HCT116 (cell line): ENCODE results near the gene RTN4RL1. TPM values are rescaled to one million over a fixed set of nuclear protein-coding genes. Genes with fewer than 3 reads are reported as not detected.
A peak's percentile ranks its signal among the peaks of the same experiment; 100 is the strongest.

Experiments
- ATAC-seq: fragments of 200-7000 bp; cut with Tn5 transposase; 2 replicates; pipeline ENCODE4 v1.9.1; 2020; ENCODE audit warnings: mild to moderate bottlenecking, moderate library complexity
- BruUV-seq: library from RNA; stranded (reverse); fragments of 400-500 nt; replicated peaks from 2 replicates; lab custom pipeline; 2021; lab: Mats Ljungman, UMichigan
- CTCF ChIA-PET: fragments of 300-600 bp; sonication (Branson Sonifier 250); formaldehyde crosslinking; loops from one replicate; lab custom pipeline; 2021; ENCODE audit warnings: antibody characterized with exemption; lab: Charles Lee
- POLR2A ChIA-PET: fragments of 300-600, 350-600 bp; sonication (Branson Sonifier 250); formaldehyde crosslinking; loops from one replicate; lab custom pipeline; 2021; ENCODE audit warnings: antibody characterized with exemption; lab: Charles Lee
- RAD21 ChIA-PET, 2 experiments: fragments of 300-600 bp; sonication (Branson Sonifier 250); formaldehyde crosslinking; loops; one replicate each; lab custom pipeline; 2023; ENCODE audit warnings: low total read pairs in 2 of 2; ENCODE audit not compliant: uncharacterized antibody in 2 of 2, unreplicated experiment in 2 of 2, low non-redundant PET in 1 of 2; lab: Charles Lee
- DNase-seq: peaks from one replicate; pipeline ENCODE4 v3.0.0-alpha.2; 2010; ENCODE audit warnings: low read depth, low spot score
- H2AFZ ChIP-seq: fragments of 200-600 bp; shearing (Covaris generic), sonication (generic); 2 replicates; pipeline ENCODE4 v1.6.1; 2017; ENCODE audit warnings: low read depth, mixed run types, mixed read lengths, antibody characterized with exemption, low read length; ENCODE audit not compliant: poor library complexity, severe bottlenecking
- H3K27ac ChIP-seq: 2 replicates; pipeline ENCODE4 v1.5.1; 2012; ENCODE audit warnings: low read depth, low read length
- H3K27me3 ChIP-seq: fragments of 200-600 bp; sonication (generic); 2 replicates; pipeline ENCODE4 v1.6.1; 2016; ENCODE audit warnings: mixed run types, low read length, mixed read lengths; ENCODE audit not compliant: insufficient read depth
- H3K36me3 ChIP-seq, 2 experiments: fragments of 200-500 bp in 1 of 2; fragments of 200-600 bp in 1 of 2; sonication (Bioruptor generic) in 1 of 2; sonication (generic) in 1 of 2; 2 replicates each; pipeline versions ENCODE4 v1.5.1 to v1.6.1; 2014 to 2016; ENCODE audit warnings: low read length in 2 of 2, inconsistent platforms in 1 of 2, mixed read lengths in 1 of 2, mixed run types in 1 of 2; ENCODE audit not compliant: insufficient read depth in 2 of 2, control insufficient read depth in 1 of 2
- H3K4me1 ChIP-seq, 2 experiments: fragments of 200-600 bp in 1 of 2; sonication (generic) in 1 of 2; 2 replicates each; pipeline versions ENCODE4 v1.5.1 to v1.6.1; 2012 to 2017; ENCODE audit warnings: low read length in 2 of 2, inconsistent platforms in 1 of 2, mild to moderate bottlenecking in 1 of 2, mixed read lengths in 1 of 2, mixed run types in 1 of 2, moderate library complexity in 1 of 2; ENCODE audit not compliant: insufficient read depth in 2 of 2, control insufficient read depth in 1 of 2
- H3K4me2 ChIP-seq: fragments of 200-600 bp; sonication (generic); 2 replicates; pipeline ENCODE4 v1.6.1; 2017; ENCODE audit warnings: mixed run types, low read length, mixed read lengths
- H3K4me3 ChIP-seq, 2 experiments: fragments of 200-600 bp in 1 of 2; sonication (generic) in 1 of 2; replicated peaks in 1 of 2; 2 replicates each; pipeline ENCODE4 v1.5.1; 2011 to 2016; ENCODE audit warnings: low read length in 2 of 2, control low read depth in 1 of 2, low read depth in 1 of 2, mild to moderate bottlenecking in 1 of 2, mixed read lengths in 1 of 2, mixed run types in 1 of 2
- H3K79me2 ChIP-seq: fragments of 200-600 bp; sonication (generic); 2 replicates; pipeline ENCODE4 v1.6.1; 2017; ENCODE audit warnings: mild to moderate bottlenecking, mixed run types, low read length, moderate library complexity, mixed read lengths; ENCODE audit not compliant: insufficient read depth
- H3K9ac ChIP-seq: fragments of 200-600 bp; sonication (generic); 2 replicates; pipeline ENCODE4 v1.6.1; 2016; ENCODE audit warnings: low read length, mixed read lengths
- H3K9me2 ChIP-seq: fragments of 200-600 bp; sonication (generic), shearing (Covaris generic); 2 replicates; pipeline ENCODE4 v1.6.1; 2017; ENCODE audit warnings: mixed run types, mild to moderate bottlenecking, moderate library complexity; ENCODE audit not compliant: insufficient read depth
- H3K9me3 ChIP-seq, 2 experiments: fragments of 200-500 bp in 1 of 2; fragments of 200-600 bp in 1 of 2; sonication (Bioruptor generic) in 1 of 2; sonication (generic) in 1 of 2; 2 replicates each; pipeline ENCODE4 v1.6.1; 2014 to 2017; ENCODE audit warnings: low read length in 2 of 2, mixed read lengths in 2 of 2, inconsistent platforms in 1 of 2, low read depth in 1 of 2, mild to moderate bottlenecking in 1 of 2, mixed run types in 1 of 2, moderate library complexity in 1 of 2; ENCODE audit not compliant: control insufficient read depth in 1 of 2, insufficient read depth in 1 of 2
- H4K20me1 ChIP-seq: fragments of 200-600 bp; sonication (generic), shearing (Covaris generic); 2 replicates; pipeline ENCODE4 v1.6.1; 2017; ENCODE audit warnings: mixed run types, mild to moderate bottlenecking, moderate library complexity; ENCODE audit not compliant: insufficient read depth
- CBX3 ChIP-seq: IDR thresholded peaks from 2 replicates; pipeline ENCODE4 v1.6.1; 2012; ENCODE audit warnings: low read depth
- CEBPB ChIP-seq: IDR thresholded peaks from 2 replicates; pipeline ENCODE4 v1.6.1; 2012; ENCODE audit warnings: low read depth
- EGR1 ChIP-seq: IDR thresholded peaks from 2 replicates; pipeline ENCODE4 v1.6.1; 2012; ENCODE audit warnings: low read depth
- EZH2 ChIP-seq: fragments of 200-600 bp; sonication (generic); IDR thresholded peaks from 2 replicates; pipeline ENCODE4 v1.6.1; 2017; ENCODE audit warnings: antibody characterized with exemption, mixed run types
- EZH2phosphoT487 ChIP-seq: fragments of 200-600 bp; IDR thresholded peaks from 2 replicates; pipeline ENCODE4 v1.6.1; 2018; ENCODE audit warnings: antibody characterized with exemption, borderline replicate concordance
- JUND ChIP-seq: IDR thresholded peaks from 2 replicates; pipeline ENCODE4 v1.6.1; 2012
- POLR2A ChIP-seq: IDR thresholded peaks from 2 replicates; pipeline ENCODE4 v1.7.0; 2011; ENCODE audit warnings: borderline replicate concordance; ENCODE audit not compliant: insufficient read depth, insufficient read length; ENCODE audit errors: extremely low read depth
- RAD21 ChIP-seq: IDR thresholded peaks from 2 replicates; pipeline ENCODE4 v1.6.1; 2012; ENCODE audit warnings: low read depth, mild to moderate bottlenecking
- SIN3A ChIP-seq: IDR thresholded peaks from 2 replicates; pipeline ENCODE4 v1.6.1; 2012; ENCODE audit warnings: low read depth
- SP1 ChIP-seq: IDR thresholded peaks from 2 replicates; pipeline ENCODE4 v1.6.1; 2012; ENCODE audit warnings: low read depth
- SRF ChIP-seq: IDR thresholded peaks from 2 replicates; pipeline ENCODE4 v1.6.1; 2012; ENCODE audit warnings: low read depth
- TCF7L2 ChIP-seq: IDR thresholded peaks from 2 replicates; pipeline ENCODE4 v1.7.0; 2011; ENCODE audit warnings: borderline replicate concordance, inconsistent platforms; ENCODE audit not compliant: insufficient read depth, insufficient read length; ENCODE audit errors: extremely low read depth
- ZFX ChIP-seq: fragments of 450-650 bp; IDR thresholded peaks from 2 replicates; pipeline ENCODE4 v1.6.1; 2017
- ZNF274 ChIP-seq: fragments of 200-500 bp; sonication (Bioruptor generic); IDR thresholded peaks from 2 replicates; pipeline ENCODE4 v1.6.1; 2014; ENCODE audit warnings: mild to moderate bottlenecking, low read depth, low read length, inconsistent platforms
- intact Hi-C: fragments of 100-400 bp; cut with micrococcal nuclease; formaldehyde crosslinking; loops from 2 replicates; pipeline ENCODE4 v1.10.0; 2022
- total RNA-seq: library from RNA; stranded (reverse); gene quantifications from one replicate; pipeline ENCODE4 v1.2.1, GENCODE V29; 2021; ENCODE audit not compliant: unreplicated experiment
- TF ChIP-seq, protein P1 (sequence below): IDR thresholded peaks from 2 replicates; pipeline ENCODE4 v1.6.1; 2012
- TF ChIP-seq, protein P2 (sequence below): IDR thresholded peaks from 2 replicates; pipeline ENCODE4 v1.6.1; 2011; ENCODE audit warnings: mild to moderate bottlenecking, low read length, moderate library complexity; ENCODE audit not compliant: insufficient replicate concordance; ENCODE audit errors: extremely low read depth
- TF ChIP-seq, protein P3 (sequence below): IDR thresholded peaks from 2 replicates; pipeline ENCODE4 v1.6.1; 2012

Gene RTN4RL1
- total RNA-seq, 1 experiment from 2014 or later: 3.7 TPM

DNA sequence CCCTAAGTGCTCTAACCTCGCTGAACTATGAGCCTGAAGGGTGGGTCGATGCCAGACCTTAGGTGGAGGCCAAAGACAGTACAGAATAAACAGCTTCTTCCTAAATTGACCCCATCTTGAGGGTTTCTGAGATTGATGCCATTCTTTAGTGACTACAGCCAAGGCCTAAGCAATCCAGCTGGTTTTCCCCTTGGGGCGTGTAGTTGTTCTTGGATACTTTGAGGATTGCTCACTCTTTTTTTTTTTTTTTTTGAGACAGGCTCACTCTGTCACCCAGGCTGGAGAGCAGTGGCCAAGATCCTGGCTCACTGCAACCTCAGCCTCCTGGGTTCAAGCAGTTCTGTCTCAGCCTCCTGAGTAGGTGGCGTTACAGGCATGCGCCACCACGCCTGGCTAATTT is 18.7 kb upstream of the RTN4RL1 start:
- BruUV-seq: no TSS peak
- RAD21 ChIA-PET: no interaction called here
- Histone ChIP-seq H4K20me1 (no peaks in the 10 kb centered on the region), H3K27me3 (no peaks in the 10 kb centered on the region), H3K27ac (no peak overlapping the region), H2AFZ (no peak overlapping the region), H3K79me2 (peaks cover 20% of the 10 kb centered on the region; the same call in 1 of the 2 replicates), H3K4me1 (peaks cover 21 to 39% of the 10 kb centered on the region in 2 experiments), H3K9ac (peak overlapping the region; percentile 18; the same call in 1 of the 2 replicates), H3K4me3 (no peak overlapping the region), H3K36me3 (0 out of 4 replicates have a peak, but pooled peaks cover 0 to 3% of the 10 kb centered on the region in 2 experiments), H3K9me3 (no peaks in the 10 kb centered on the region), H3K4me2 (peak overlapping the region; percentile 93), H3K9me2 (no peaks in the 10 kb centered on the region)
- POLR2A ChIA-PET: no interaction called here
- CTCF ChIA-PET: interaction anchor here (0.6 to 1.8 kb wide), 3 partner anchors 11 to 309 kb away, joined by 3 to 7 read pairs (median 3); no protein-coding TSS in a partner anchor
- ATAC-seq (no peak), DNase-seq (no peak)
- TF ChIP-seq EGR1 (no peak), ZFX (no peak), CBX3 (no peak), POLR2A (no peak), CEBPB (no peak), SRF (no peak), EZH2 (no peak), ZNF274 (no peak), RAD21 (no peak), SP1 (no peak), JUND (no peak), TCF7L2 (no peak), SIN3A (no peak), EZH2phosphoT487 (no peak)
- TF ChIP-seq, protein P1, sequence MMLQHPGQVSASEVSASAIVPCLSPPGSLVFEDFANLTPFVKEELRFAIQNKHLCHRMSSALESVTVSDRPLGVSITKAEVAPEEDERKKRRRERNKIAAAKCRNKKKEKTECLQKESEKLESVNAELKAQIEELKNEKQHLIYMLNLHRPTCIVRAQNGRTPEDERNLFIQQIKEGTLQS: no peak
- TF ChIP-seq, protein P2, sequence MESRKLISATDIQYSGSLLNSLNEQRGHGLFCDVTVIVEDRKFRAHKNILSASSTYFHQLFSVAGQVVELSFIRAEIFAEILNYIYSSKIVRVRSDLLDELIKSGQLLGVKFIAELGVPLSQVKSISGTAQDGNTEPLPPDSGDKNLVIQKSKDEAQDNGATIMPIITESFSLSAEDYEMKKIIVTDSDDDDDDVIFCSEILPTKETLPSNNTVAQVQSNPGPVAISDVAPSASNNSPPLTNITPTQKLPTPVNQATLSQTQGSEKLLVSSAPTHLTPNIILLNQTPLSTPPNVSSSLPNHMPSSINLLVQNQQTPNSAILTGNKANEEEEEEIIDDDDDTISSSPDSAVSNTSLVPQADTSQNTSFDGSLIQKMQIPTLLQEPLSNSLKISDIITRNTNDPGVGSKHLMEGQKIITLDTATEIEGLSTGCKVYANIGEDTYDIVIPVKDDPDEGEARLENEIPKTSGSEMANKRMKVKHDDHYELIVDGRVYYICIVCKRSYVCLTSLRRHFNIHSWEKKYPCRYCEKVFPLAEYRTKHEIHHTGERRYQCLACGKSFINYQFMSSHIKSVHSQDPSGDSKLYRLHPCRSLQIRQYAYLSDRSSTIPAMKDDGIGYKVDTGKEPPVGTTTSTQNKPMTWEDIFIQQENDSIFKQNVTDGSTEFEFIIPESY: no peak
- TF ChIP-seq, protein P3, sequence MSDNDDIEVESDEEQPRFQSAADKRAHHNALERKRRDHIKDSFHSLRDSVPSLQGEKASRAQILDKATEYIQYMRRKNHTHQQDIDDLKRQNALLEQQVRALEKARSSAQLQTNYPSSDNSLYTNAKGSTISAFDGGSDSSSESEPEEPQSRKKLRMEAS: no peak
- intact Hi-C loops: no loop called here
